DOHH2 (cell line): ENCODE data around the gene MAP2K3.
A peak's percentile ranks its signal among the peaks of the same experiment; 100 is the strongest.
"Not testable (repeated sequence)": the region's sequence is repeated elsewhere in the genome, so short reads cannot be mapped to it uniquely, and the experiment has no call there.

Source experiments
- H3F3A ChIP-seq: fragments of 200-600 bp; sonication (generic), shearing (Covaris generic); 2 replicates; pipeline ENCODE4 v1.6.0; 2016; ENCODE audit warnings: antibody characterized with exemption, mild to moderate bottlenecking; ENCODE audit not compliant: control insufficient read depth, insufficient read depth
- H3K27ac ChIP-seq: fragments of 200-600 bp; sonication (generic); 2 replicates; pipeline ENCODE4 v1.5.1; 2014; ENCODE audit warnings: low read depth, mild to moderate bottlenecking, low read length, moderate library complexity
- H3K27me3 ChIP-seq: fragments of 200-600 bp; sonication (generic); 2 replicates; pipeline ENCODE4 v1.6.1; 2014; ENCODE audit warnings: mild to moderate bottlenecking, low read length, mixed read lengths; ENCODE audit not compliant: control insufficient read depth
- H3K36me3 ChIP-seq: fragments of 200-600 bp; sonication (generic); 2 replicates; pipeline ENCODE4 v1.6.1; 2014; ENCODE audit warnings: mild to moderate bottlenecking, low read length, moderate library complexity, mixed read lengths; ENCODE audit not compliant: control insufficient read depth
- H3K4me1 ChIP-seq: fragments of 200-600 bp; sonication (generic); 2 replicates; pipeline ENCODE4 v1.6.1; 2014; ENCODE audit warnings: mild to moderate bottlenecking, low read length, mixed read lengths; ENCODE audit not compliant: control insufficient read depth
- H3K4me2 ChIP-seq: fragments of 200-600 bp; sonication (generic); 2 replicates; pipeline ENCODE4 v1.6.0; 2014; ENCODE audit warnings: mild to moderate bottlenecking, low read length, moderate library complexity
- H3K4me3 ChIP-seq: fragments of 200-600 bp; sonication (generic); 2 replicates; pipeline ENCODE4 v1.5.1; 2014; ENCODE audit warnings: mild to moderate bottlenecking, low read length, mixed read lengths
- H3K79me2 ChIP-seq: fragments of 200-600 bp; sonication (generic); 2 replicates; pipeline ENCODE4 v1.6.1; 2014; ENCODE audit warnings: mild to moderate bottlenecking, low read length, mixed read lengths; ENCODE audit not compliant: control insufficient read depth
- H3K9me2 ChIP-seq: fragments of 200-600 bp; sonication (generic); replicated peaks from 2 replicates; pipeline ENCODE4 v1.6.1; 2014; ENCODE audit warnings: mild to moderate bottlenecking, low read length, mixed read lengths; ENCODE audit not compliant: control insufficient read depth
- H3K9me3 ChIP-seq: fragments of 200-600 bp; sonication (generic); 2 replicates; pipeline ENCODE4 v1.6.1; 2014; ENCODE audit warnings: antibody characterized with exemption, low read length, mixed read lengths; ENCODE audit not compliant: control insufficient read depth, insufficient read depth
- H4K20me1 ChIP-seq: fragments of 200-600 bp; sonication (generic); 2 replicates; pipeline ENCODE4 v1.6.0; 2014; ENCODE audit warnings: low read depth, mild to moderate bottlenecking, antibody characterized with exemption, low read length, moderate library complexity; ENCODE audit not compliant: control insufficient read depth, insufficient read depth
- EZH2phosphoT487 ChIP-seq: fragments of 200-600 bp; sonication (generic); IDR thresholded peaks from 2 replicates; pipeline ENCODE4 v1.6.1; 2017; ENCODE audit warnings: borderline replicate concordance, mild to moderate bottlenecking, antibody characterized with exemption, low read length, moderate library complexity, mixed read lengths
- TF ChIP-seq, protein P1 (sequence below): fragments of 200-600 bp; sonication (generic); IDR thresholded peaks from one replicate; pipeline ENCODE4 v1.5.1; 2014; ENCODE audit warnings: antibody characterized with exemption, mild to moderate bottlenecking, low read depth, low read length; ENCODE audit not compliant: poor library complexity, severe bottlenecking

MAP2K3 gene

DNA sequence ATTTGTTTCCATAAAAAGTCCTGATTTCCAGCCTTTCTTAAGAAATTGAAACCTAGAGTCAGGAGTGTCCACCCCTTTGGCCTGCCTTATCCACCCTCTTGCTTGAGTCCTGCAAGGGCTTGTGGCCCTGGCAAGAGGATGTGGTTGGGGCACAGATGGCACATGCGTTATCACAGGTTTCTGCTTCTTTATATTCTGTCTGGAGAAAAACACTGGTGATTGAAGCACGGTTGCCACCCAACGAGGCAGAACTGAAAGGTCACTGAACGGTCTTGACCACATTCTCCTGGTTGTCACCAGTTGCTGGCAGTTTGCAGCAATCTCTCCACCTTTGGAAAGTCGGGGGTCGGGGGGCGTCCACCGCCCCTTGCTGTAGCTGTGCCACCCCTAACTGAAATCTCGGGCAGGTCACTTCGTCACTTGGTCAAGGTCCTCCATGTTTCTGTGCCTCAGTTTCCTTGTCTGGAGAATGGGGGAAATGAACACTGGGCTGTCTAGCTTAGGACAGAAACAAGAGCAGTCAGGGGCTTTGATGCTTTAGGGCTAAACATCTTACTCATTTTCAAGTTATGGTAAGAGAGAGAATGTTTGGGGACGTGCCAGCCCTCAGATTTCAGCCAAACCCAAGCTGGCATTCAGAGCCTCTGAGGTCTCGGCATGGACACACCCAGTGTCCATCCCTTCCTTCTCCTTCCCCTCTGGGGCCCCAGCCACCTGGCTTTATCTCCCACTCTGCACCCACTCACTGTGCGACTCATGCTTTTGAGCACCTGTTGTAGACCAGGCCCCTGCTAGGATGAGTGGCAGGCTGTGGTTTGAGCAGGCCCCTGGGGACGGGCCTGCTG, 63.8 kb downstream of the MAP2K3 start:
- not testable (repeated sequence) for H3K9me3 ChIP-seq, H3K4me3 ChIP-seq, H3K9me2 ChIP-seq, H4K20me1 ChIP-seq, H3F3A ChIP-seq, H3K36me3 ChIP-seq, H3K27me3 ChIP-seq, H3K79me2 ChIP-seq
- H3K4me2 ChIP-seq: peak overlapping the region; percentile 47; the same call in 1 of the 2 replicates
- peak overlapping the region; percentile 55 for H3K27ac ChIP-seq
- peaks cover 27% of the 10 kb centered on the region for H3K4me1 ChIP-seq

DNA sequence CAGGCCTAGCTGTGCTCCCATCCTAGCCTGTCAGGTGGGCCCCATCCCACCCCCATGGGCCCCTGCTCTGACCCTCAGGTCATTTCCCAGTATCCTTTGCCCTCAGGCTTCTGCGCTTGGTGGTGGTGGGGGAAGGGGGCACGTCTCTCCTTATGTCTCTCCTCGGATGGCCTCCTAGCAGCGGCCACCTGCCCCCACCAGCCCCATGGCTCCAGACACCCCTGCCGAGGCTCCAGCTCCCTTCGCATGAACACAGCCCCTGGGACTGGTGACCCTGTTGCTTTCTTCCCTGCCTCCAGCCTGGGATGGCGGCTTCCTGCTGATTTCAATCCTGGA, 64.4 kb downstream of the MAP2K3 start:
- H3K9me3 ChIP-seq, H3K4me3 ChIP-seq, H3K36me3 ChIP-seq, H3F3A ChIP-seq, H3K79me2 ChIP-seq, H4K20me1 ChIP-seq, H3K9me2 ChIP-seq, H3K4me2 ChIP-seq, H3K27me3 ChIP-seq: not testable (repeated sequence)
- Histone ChIP-seq H3K4me1 (peaks cover 27% of the 10 kb centered on the region), H3K27ac (peak overlapping the region; percentile 30; the same call in 1 of the 2 replicates)

DNA sequence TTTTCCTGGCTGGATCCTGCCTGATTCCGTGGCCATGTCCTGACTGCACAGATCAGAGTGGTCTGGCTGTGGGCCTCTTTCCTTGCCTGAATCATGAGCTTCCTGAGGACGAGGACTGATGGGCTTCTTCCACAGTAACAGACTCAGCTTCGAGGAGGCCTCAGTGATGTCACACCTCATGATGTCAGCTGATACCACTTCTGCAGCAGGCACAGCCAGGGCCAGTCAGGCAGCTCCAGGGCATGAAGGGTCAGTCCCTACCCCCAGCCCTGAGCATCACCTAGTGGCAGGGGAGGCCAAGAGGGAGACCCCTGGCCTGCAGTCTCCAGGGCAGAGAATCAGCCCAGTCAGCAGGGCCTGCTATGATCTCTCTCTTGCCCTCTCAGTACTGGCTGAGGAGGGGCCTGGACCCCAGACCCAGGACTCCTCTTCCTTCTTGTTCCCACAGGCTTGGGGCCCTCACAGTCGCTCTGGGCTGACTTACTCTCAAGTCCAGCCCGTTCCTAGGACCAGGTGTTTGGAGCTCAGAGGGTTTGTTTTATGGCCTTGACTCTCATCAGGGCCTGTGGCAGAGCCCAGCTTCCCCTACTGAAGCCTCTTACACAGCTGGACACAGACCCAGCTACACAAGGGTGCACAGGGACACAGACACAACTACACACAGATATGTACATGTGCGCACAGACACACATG, 65.0 kb downstream of the MAP2K3 start:
- not testable (repeated sequence) for H3K36me3 ChIP-seq, H3F3A ChIP-seq, H4K20me1 ChIP-seq, H3K4me3 ChIP-seq, H3K27me3 ChIP-seq, H3K79me2 ChIP-seq, H3K9me2 ChIP-seq, H3K9me3 ChIP-seq
- Histone ChIP-seq H3K4me1 (peaks cover 24% of the 10 kb centered on the region), H3K4me2 (peak overlapping the region; percentile 34; the same call in 1 of the 2 replicates), H3K27ac (peak overlapping the region; percentile 30; the same call in 1 of the 2 replicates)

DNA sequence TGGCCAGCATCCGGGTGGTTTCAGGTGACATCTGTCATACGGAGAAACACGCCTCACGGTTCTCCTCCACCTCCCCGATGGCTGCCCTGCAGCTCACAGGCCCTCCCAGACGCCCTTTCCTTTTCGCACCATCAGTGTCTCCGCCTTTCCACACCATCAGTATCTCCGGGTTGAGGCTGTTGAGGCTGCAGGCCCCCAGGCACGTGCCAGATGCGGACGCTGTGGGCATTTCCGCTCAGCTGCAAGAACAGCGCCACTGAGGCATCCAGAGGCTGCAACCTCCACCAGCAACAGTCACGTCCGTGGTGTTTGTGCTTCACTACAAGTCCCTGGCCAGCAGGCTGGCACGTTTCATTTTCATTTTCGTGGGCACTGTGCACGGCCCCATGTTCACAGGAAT, 66.0 kb downstream of the MAP2K3 start:
- H3K4me3 ChIP-seq, H3K4me2 ChIP-seq, H3K27ac ChIP-seq, H3K79me2 ChIP-seq, H4K20me1 ChIP-seq, H3K9me2 ChIP-seq, H3K27me3 ChIP-seq, H3F3A ChIP-seq, H3K9me3 ChIP-seq, H3K36me3 ChIP-seq: not testable (repeated sequence)
- peaks cover 15% of the 10 kb centered on the region for H3K4me1 ChIP-seq

DNA sequence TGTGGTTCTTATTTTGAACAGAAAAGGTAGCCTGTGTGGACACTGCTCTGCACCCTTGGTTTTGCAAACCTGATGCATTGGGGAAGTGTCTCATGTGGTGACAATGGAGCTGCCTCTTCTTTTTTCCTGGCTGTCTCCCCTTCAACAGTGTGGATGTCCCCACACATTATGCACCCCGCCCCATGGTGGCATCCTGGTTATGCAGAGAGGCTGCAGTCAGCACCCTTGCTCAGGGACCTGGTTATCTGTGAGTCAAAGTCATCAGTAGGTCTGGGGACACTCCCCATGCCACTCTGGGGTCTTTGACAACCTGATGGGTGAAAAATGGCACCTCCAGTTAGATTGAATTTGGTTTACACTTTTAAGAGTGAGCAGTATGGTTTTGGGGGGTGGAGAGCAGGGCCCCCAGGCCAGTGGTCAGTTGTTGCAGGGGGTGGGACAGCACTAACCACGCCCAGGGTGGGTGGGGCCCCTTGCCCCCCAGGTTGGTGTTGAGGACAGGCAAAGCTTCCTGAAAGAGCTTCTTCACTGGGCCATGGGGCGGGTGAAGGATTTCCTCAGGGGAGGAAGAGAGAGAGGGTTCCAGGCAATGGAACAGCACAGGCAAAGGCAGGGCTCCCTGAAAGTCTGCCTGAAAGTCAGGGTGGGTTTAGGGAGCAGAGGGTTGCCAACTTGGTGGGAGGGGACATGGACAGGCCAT, 67.0 kb downstream of the MAP2K3 start:
- Histone ChIP-seq H3K4me1 (peaks cover 15% of the 10 kb centered on the region), H3K27me3 (no peaks in the 10 kb centered on the region), H3K4me3 (no peak overlapping the region), H3K27ac (no peak overlapping the region), H3K9me2 (no peaks in the 10 kb centered on the region), H3K79me2 (no peaks in the 10 kb centered on the region), H4K20me1 (no peaks in the 10 kb centered on the region), H3K9me3 (no peaks in the 10 kb centered on the region), H3K36me3 (no peaks in the 10 kb centered on the region), H3F3A (no peaks in the 10 kb centered on the region), H3K4me2 (no peak overlapping the region)
- no peak for TF ChIP-seq EZH2phosphoT487
- TF ChIP-seq, protein P1, sequence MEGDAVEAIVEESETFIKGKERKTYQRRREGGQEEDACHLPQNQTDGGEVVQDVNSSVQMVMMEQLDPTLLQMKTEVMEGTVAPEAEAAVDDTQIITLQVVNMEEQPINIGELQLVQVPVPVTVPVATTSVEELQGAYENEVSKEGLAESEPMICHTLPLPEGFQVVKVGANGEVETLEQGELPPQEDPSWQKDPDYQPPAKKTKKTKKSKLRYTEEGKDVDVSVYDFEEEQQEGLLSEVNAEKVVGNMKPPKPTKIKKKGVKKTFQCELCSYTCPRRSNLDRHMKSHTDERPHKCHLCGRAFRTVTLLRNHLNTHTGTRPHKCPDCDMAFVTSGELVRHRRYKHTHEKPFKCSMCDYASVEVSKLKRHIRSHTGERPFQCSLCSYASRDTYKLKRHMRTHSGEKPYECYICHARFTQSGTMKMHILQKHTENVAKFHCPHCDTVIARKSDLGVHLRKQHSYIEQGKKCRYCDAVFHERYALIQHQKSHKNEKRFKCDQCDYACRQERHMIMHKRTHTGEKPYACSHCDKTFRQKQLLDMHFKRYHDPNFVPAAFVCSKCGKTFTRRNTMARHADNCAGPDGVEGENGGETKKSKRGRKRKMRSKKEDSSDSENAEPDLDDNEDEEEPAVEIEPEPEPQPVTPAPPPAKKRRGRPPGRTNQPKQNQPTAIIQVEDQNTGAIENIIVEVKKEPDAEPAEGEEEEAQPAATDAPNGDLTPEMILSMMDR: no peak
